GM10266 (cell line): Measurements from ENCODE around the gene CATSPER1.
A peak's percentile ranks its signal among the peaks of the same experiment; 100 is the strongest.

Experiments
- DNase-seq: peaks from one replicate; pipeline ENCODE4 v3.0.0; 2012; ENCODE audit errors: extremely low spot score
- CTCF ChIP-seq: IDR thresholded peaks from 2 replicates; pipeline ENCODE4 v1.5.1; 2012; ENCODE audit warnings: mild to moderate bottlenecking, low read depth; ENCODE audit not compliant: control insufficient read depth, insufficient read depth; ENCODE audit errors: missing control alignments

Gene CATSPER1

GRCh38 chr11:66069715-66070603 lies 43.7 kb upstream of the CATSPER1 start, which contains the start of gene PACS1:
TSS of gene PACS1 (plus strand) at chr11:66070272. CDS start at chr11:66070487, 215 bp downstream.
- DNase-seq, result peak; percentile 93
- no peak for TF ChIP-seq CTCF

GRCh38 chr11:66068923-66069714 lies 42.8 kb upstream of the CATSPER1 start:
- DNase-seq, result peak; percentile 70
- TF ChIP-seq CTCF, result peak; percentile 15

- peak; percentile 73 for DNase-seq
- peak; percentile 85 for TF ChIP-seq CTCF
Measured at GRCh38 chr11:66068154-66068821, 42.0 kb upstream of the CATSPER1 start.

GRCh38 chr11:66067640-66068039 lies 41.4 kb upstream of the CATSPER1 start:
- DNase-seq, result no peak
- no peak for TF ChIP-seq CTCF

- DNase-seq, result no peak
- TF ChIP-seq CTCF, result no peak
Measured at GRCh38 chr11:66066751-66067150, 40.5 kb upstream of the CATSPER1 start.

- no peak for DNase-seq
- no peak for TF ChIP-seq CTCF
Measured at GRCh38 chr11:66064571-66064970, 38.3 kb upstream of the CATSPER1 start.

GRCh38 chr11:66063900-66064299 lies 37.6 kb upstream of the CATSPER1 start:
- no peak for TF ChIP-seq CTCF
- DNase-seq, result no peak
